ENCODE measurements around the gene SLC39A11. TPM values are rescaled to one million over a fixed set of nuclear protein-coding genes. Genes with fewer than 3 reads are reported as not detected.

The SLC39A11 gene
- total RNA-seq, 1 experiment from 2014 or later, result 46.4 TPM

DNA sequence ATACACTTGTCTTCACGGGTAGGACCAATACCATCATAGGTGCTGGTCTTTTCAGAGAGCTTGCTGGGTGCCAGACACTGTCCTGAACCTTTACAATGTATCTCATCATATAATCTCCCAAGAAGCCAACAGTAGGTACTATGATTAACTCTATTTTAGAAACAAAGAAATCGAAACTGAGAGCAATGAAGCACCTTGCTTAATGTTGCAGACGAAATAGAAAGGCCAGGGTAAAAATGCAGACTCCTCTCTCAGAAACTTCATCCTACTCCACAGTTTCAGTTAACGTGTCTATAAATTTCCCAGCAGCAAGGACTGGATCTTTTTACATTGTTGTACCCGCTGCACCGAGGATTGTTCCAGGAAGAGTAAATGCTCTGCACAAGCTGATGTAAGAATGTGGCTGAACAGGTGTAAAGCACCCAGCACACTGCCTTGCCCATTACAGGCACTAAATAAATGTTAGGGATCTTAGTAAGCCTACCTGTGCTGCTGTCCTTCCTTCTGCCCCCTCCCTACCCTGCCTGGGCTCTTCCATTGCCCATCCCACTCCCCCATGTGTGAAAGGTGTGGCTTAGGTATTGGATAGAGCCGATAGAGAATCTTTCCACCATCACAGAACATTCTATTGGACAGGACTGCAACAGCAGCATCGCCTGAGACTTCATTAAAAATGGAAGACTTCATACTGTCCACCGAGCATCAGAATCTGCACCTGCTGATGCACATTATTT lies 495.0 kb downstream of the SLC39A11 start:
- H3K27ac ChIP-seq (ENCODE audit: low read depth, low read length), result no peak overlapping the region
- no peaks in the 10 kb centered on the region for H3K9me3 ChIP-seq (ENCODE audit: control insufficient read depth in 1 of 2, insufficient read depth in 1 of 2, low read depth in 1 of 2, low read length in 2 of 2)
- no TSS peak for BruUV-seq (replicated peaks)
- H3K27me3 ChIP-seq (ENCODE audit: insufficient read depth, low read length), result no peaks in the 10 kb centered on the region
- peaks cover 23 to 50% of the 10 kb centered on the region in 2 experiments for H3K4me1 ChIP-seq (ENCODE audit: control insufficient read depth in 1 of 2, insufficient read depth in 2 of 2, low read length in 2 of 2)
- no peak overlapping the region for H3K4me3 ChIP-seq (replicated peaks in 1 of 2; ENCODE audit: low read depth in 1 of 2, low read length in 2 of 2)
- POLR2A ChIA-PET, result no interaction called here
- peaks cover under 1% of the 10 kb centered on the region; the same call in 1 of the 2 replicates for H3K79me2 ChIP-seq (ENCODE audit: insufficient read depth, low read length)
- no peak overlapping the region for H3K4me2 ChIP-seq (ENCODE audit: low read length)
- no peaks in the 10 kb centered on the region for H3K36me3 ChIP-seq (ENCODE audit: control insufficient read depth in 1 of 2, insufficient read depth in 2 of 2, low read length in 2 of 2)
- TF ChIP-seq JUND (IDR thresholded peaks at IDR 0.05) (no peak), CTCF (IDR thresholded peaks at IDR 0.05 in 2 of 3, conservative IDR thresholded peaks at IDR 0.05 in 1 of 3; ENCODE audit: borderline replicate concordance in 1 of 3, insufficient read depth in 1 of 3, low read depth in 2 of 3, low read length in 2 of 3) (no peak), SP1 (IDR thresholded peaks at IDR 0.05; ENCODE audit: low read depth) (no peak), EZH2 (IDR thresholded peaks at IDR 0.05) (no peak), YY1 (IDR thresholded peaks at IDR 0.05; ENCODE audit: extremely low read depth, insufficient replicate concordance, low read depth, low read length) (no peak), REST (IDR thresholded peaks at IDR 0.05; ENCODE audit: low read depth) (no peak), ELF1 (IDR thresholded peaks at IDR 0.05; ENCODE audit: borderline replicate concordance, low read depth) (no peak), POLR2A (IDR thresholded peaks at IDR 0.05; ENCODE audit: borderline replicate concordance, extremely low read depth, insufficient read depth, insufficient read length) (no peak), EZH2phosphoT487 (IDR thresholded peaks at IDR 0.05; ENCODE audit: borderline replicate concordance) (no peak), ZFX (IDR thresholded peaks at IDR 0.05) (no peak), ZNF274 (IDR thresholded peaks at IDR 0.05; ENCODE audit: low read depth, low read length) (no peak), FOSL1 (IDR thresholded peaks at IDR 0.05; ENCODE audit: low read depth) (no peak), CBX3 (IDR thresholded peaks at IDR 0.05; ENCODE audit: low read depth) (no peak), POLR2AphosphoS5 (IDR thresholded peaks at IDR 0.05; ENCODE audit: low read depth, low read length) (no peak)
- TF ChIP-seq, protein P1, sequence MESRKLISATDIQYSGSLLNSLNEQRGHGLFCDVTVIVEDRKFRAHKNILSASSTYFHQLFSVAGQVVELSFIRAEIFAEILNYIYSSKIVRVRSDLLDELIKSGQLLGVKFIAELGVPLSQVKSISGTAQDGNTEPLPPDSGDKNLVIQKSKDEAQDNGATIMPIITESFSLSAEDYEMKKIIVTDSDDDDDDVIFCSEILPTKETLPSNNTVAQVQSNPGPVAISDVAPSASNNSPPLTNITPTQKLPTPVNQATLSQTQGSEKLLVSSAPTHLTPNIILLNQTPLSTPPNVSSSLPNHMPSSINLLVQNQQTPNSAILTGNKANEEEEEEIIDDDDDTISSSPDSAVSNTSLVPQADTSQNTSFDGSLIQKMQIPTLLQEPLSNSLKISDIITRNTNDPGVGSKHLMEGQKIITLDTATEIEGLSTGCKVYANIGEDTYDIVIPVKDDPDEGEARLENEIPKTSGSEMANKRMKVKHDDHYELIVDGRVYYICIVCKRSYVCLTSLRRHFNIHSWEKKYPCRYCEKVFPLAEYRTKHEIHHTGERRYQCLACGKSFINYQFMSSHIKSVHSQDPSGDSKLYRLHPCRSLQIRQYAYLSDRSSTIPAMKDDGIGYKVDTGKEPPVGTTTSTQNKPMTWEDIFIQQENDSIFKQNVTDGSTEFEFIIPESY (IDR thresholded peaks at IDR 0.05; ENCODE audit: extremely low read depth, insufficient replicate concordance, low read length), result no peak
- TF ChIP-seq, protein P2, sequence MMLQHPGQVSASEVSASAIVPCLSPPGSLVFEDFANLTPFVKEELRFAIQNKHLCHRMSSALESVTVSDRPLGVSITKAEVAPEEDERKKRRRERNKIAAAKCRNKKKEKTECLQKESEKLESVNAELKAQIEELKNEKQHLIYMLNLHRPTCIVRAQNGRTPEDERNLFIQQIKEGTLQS (IDR thresholded peaks at IDR 0.05), result no peak
- H3K9me2 ChIP-seq (ENCODE audit: insufficient read depth), result no peaks in the 10 kb centered on the region
- H4K20me1 ChIP-seq (ENCODE audit: insufficient read depth), result no peaks in the 10 kb centered on the region
- RAD21 ChIA-PET (ENCODE audit: low non-redundant PET in 1 of 2, low total read pairs in 2 of 2, uncharacterized antibody in 2 of 2, unreplicated experiment in 2 of 2), result no interaction called here
- DNase-seq (ENCODE audit: low read depth, low spot score) (no peak), ATAC-seq (no peak)
- no peak overlapping the region for H2AFZ ChIP-seq (ENCODE audit: low read depth, low read length, poor library complexity, severe bottlenecking)
- intact Hi-C loops (cut with micrococcal nuclease), result no loop called here
- no peak overlapping the region for H3K9ac ChIP-seq (ENCODE audit: low read length)
- CTCF ChIA-PET, result no interaction called here
